NCI-H748 treated with DMSO at 0.1 percent for 48 hours (cell line): ENCODE data around the gene WEE2.

ENCODE experiments used
- DNase-seq: peaks from one replicate; lab custom pipeline; 2025; lab: John Stamatoyannopoulos, UW

Gene WEE2

GRCh38 chr7:141691540-141691939 is 16.6 kb upstream of the WEE2 start:
- no peak for DNase-seq

DNA sequence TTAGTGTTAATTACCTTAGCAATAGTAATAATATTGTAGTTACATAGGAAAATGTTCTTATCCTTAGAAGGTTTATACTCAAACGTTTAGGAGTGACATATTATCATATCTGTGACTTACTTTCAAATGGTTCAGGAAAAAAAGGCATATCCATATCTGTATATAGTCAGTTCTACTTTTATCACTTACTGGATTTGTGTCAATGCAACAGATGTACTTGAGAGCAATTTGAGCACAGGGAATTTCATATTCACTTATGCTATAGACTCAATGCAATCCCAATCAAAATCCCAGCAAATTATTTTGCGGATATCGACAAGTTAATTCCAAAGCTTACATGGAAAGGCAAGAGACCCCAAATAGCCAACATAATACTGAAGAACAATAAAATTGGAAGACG is 16.2 kb upstream of the WEE2 start:
- no peak for DNase-seq

GRCh38 chr7:141693082-141693481 is 15.1 kb upstream of the WEE2 start:
- no peak for DNase-seq

GRCh38 chr7:141695803-141696289 is 12.3 kb upstream of the WEE2 start:
- DNase-seq: peak; percentile 29

- no peak for DNase-seq
These were observed 11.8 kb upstream of the WEE2 start for GRCh38 chr7:141696348-141696747.

GRCh38 chr7:141697211-141697871 is 10.8 kb upstream of the WEE2 start:
- DNase-seq: no peak

DNA sequence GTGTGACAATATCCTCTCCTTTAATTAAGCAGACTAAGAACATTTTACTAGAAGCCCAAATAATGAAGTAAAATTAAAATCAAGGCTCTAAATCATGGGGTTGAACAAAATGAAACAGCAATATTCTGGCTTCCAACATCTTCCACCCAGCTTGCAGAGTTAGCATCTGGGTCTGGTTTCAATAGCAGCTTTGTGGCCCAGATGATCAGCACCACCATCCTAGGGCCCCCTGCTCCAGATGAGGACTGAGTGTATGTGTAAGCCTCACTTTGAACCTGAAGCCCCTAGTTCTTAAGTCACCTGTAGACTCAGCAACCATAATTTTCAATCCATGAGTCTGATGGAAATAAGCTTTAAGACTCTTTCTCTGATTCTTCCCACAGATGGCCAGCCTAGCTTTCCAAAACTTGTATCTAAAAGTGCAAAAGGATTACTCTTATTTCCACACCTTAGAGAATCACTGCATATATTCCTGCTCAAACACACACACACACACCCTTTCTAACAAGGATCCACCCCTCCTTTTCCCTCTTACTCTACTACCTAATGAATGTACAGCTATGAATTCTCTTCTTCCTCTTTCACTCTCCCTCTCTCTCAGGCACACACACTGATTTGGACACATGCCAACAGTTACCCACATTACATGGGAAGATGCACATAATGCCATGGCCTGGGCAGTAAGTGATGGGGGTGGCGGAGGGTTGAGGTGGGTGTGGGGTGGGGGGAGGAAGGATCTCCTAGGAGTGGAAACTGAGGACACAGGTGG is 9.7 kb upstream of the WEE2 start:
- DNase-seq: peak; percentile 14

DNA sequence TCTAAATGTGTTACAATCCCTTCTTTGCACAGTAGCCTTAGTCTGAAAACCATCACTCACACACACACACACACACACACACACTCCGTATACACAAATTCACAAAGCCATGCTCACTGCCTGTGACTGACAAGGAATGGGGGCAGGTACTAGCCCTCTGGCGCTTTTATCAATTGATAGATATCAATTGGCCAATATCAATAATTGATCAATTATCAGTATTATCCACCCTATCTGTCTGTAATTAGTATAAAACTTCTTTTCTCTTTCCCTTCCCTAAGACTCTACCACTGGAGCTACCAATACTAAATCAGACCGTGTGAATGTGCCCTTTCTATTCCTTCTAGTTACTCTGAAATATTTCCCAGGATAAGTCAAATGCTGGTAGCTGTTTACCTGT is 8.3 kb upstream of the WEE2 start:
- DNase-seq: no peak

GRCh38 chr7:141700296-141700847 is 7.8 kb upstream of the WEE2 start:
- DNase-seq: no peak

- no peak for DNase-seq
These were observed 7.2 kb upstream of the WEE2 start for GRCh38 chr7:141700848-141701371.

DNA sequence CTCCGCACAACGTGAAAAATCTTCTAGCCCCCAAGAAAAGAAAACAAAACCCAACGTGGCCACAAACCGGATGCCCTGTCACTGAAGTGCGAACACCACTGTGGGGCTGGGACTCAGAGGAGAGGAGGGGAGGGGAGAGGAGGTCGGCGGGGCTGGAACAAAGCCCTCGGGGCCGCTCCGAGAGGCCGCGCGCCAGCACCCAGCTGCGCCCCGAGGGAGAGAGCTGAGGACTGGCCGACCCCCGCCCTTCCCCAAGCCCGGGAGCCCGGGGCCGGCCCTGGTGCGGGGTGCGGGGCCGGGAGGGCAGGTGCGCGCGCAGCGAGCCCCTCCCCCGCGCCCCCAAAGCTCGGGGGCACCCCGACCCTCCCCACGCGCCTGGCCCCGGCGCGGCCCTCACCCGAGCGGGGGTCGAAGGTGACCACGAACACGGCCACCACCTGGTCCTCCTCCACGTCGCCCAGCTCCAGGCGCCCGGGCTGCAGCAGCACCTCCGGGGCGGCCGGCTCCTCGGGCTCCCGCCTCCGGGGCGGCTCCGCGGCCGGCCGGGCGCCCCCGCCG is 6.6 kb upstream of the WEE2 start:
- no peak for DNase-seq

DNA sequence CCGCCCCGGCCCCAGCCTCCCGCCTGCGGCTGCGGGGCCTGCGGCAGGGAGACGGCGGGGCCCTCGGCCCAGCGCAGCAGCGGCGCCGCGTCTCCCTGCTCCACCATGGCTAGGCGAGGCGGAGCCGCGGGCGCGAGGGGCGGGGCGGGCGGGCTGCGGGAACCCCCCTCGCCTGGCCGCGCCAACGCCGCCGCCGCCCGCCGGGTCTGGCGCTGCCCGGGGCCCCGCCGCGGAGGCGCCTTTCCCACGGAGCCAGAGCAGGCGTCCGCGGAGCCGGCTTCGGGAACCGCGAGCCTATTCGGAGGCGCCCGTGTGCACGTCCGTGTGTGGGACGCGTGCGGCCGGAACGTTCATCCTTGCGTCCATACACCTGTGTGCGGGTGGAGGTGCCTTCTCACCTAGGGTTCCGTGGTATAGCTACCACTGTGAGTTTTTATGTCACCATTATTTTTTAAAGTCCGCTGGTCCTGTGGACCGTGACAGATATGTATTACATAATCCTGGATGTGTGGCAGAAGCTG is 6.0 kb upstream of the WEE2 start, which contains the start of gene DENND11:
TSS of gene DENND11 (minus strand) at position 120 of the 521 bp plus-strand sequence. CDS start at position 107, 13 bp downstream.
- peak; percentile 39 for DNase-seq

- no peak for DNase-seq
These were observed 5.3 kb upstream of the WEE2 start for GRCh38 chr7:141702892-141703291.

GRCh38 chr7:141704112-141704511 is 4.0 kb upstream of the WEE2 start:
- no peak for DNase-seq

- no peak for DNase-seq
These were observed 3.4 kb upstream of the WEE2 start for GRCh38 chr7:141704741-141705140.

GRCh38 chr7:141706239-141707064 is 1.7 kb upstream of the WEE2 start:
- DNase-seq: peak; percentile 47

DNA sequence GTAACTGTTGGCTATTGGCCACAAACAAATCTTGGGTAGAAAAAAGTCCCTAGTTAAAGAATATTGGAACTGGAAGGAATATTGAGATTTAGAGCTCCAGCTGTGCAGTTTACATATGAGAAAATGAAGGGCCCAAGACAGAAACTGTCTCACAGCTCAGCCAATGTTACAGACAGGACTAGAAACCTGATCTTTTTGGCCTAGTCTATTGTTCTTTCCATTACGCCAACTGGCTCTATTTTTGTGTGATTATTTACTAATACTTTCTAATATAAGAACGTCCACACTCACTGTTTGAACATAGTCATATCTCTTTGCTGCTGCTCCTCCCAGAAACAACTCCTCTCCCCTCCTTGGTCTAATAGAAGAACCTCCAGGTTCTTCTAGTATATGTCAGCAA is 1.2 kb downstream of the WEE2 start:
- peak; percentile 45 for DNase-seq

- peak; percentile 49 for DNase-seq
These were observed 1.6 kb downstream of the WEE2 start for GRCh38 chr7:141709749-141710148.

GRCh38 chr7:141710301-141710700 is 2.1 kb downstream of the WEE2 start:
- DNase-seq: no peak

DNA sequence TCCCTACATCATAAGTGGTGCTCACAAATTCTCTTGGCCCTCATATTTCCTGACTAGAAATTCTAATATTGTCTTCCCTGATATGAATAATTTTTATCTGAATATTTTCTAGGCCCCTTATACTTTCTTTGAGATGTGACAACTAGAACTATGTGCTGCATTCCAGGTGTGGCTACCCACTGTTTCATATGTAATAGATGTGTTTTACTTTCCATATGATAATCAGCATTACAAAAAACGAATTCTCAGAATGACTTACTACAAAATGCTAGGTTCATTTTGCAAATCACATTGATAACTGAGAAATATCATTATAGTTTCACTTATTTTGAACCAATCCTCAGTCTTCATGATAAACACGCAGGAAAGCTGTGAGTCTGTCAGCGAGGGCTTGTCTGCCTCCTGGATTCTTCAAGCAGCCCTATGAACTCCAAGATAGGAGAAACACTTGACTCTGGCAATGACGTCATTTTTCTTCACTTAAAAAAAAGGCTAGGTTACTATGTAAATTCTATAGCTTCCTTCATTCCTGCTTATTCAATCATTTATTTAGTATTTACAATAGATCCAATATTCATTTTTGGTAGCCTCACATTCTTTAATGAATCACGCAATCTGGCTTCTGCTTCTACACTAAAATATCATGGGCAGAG is 4.6 kb downstream of the WEE2 start:
- no peak for DNase-seq

GRCh38 chr7:141713890-141714289 is 5.7 kb downstream of the WEE2 start:
- DNase-seq: no peak
